ENCODE data around the gene COL6A5.

GRCh38 chr3:130491431-130491830 is 146.0 kb downstream of the COL6A5 start:
- no peak for TF ChIP-seq POLR2A (IDR thresholded peaks at IDR 0.05)
- TF ChIP-seq, protein P1, sequence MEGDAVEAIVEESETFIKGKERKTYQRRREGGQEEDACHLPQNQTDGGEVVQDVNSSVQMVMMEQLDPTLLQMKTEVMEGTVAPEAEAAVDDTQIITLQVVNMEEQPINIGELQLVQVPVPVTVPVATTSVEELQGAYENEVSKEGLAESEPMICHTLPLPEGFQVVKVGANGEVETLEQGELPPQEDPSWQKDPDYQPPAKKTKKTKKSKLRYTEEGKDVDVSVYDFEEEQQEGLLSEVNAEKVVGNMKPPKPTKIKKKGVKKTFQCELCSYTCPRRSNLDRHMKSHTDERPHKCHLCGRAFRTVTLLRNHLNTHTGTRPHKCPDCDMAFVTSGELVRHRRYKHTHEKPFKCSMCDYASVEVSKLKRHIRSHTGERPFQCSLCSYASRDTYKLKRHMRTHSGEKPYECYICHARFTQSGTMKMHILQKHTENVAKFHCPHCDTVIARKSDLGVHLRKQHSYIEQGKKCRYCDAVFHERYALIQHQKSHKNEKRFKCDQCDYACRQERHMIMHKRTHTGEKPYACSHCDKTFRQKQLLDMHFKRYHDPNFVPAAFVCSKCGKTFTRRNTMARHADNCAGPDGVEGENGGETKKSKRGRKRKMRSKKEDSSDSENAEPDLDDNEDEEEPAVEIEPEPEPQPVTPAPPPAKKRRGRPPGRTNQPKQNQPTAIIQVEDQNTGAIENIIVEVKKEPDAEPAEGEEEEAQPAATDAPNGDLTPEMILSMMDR (IDR thresholded peaks at IDR 0.05), result no peak

Data from thyroid gland (tissue), 4 donors.